Subcutaneous abdominal adipose tissue (tissue), 5 donors: ENCODE results near the gene FBXL2.
"Not testable (repeated sequence)": the region's sequence is repeated elsewhere in the genome, so short reads cannot be mapped to it uniquely, and the experiment has no call there.

ENCODE experiments used
- H3K27ac ChIP-seq: one replicate; pipeline ENCODE4 v1.7.0; 2013; ENCODE audit warnings: low read depth, mild to moderate bottlenecking, inconsistent platforms, low read length, moderate library complexity
- H3K27me3 ChIP-seq, 5 donors: one replicate each; pipeline ENCODE4 v1.7.0; 2013; ENCODE audit warnings: low read length in 5 of 5, inconsistent platforms in 1 of 5; ENCODE audit not compliant: control insufficient read depth in 5 of 5, insufficient read depth in 4 of 5
- H3K36me3 ChIP-seq, 5 donors: one replicate each; pipeline ENCODE4 v1.7.0; 2013; ENCODE audit warnings: low read length in 5 of 5; ENCODE audit not compliant: control insufficient read depth in 5 of 5, insufficient read depth in 5 of 5
- H3K4me1 ChIP-seq, 5 donors: one replicate each; pipeline ENCODE4 v1.7.0; 2013; ENCODE audit warnings: low read length in 5 of 5, mild to moderate bottlenecking in 3 of 5, moderate library complexity in 1 of 5; ENCODE audit not compliant: control insufficient read depth in 5 of 5, insufficient read depth in 5 of 5
- H3K4me3 ChIP-seq, 5 donors: one replicate each; pipeline ENCODE4 v1.7.0; 2013; ENCODE audit warnings: low read length in 5 of 5, low read depth in 1 of 5
- H3K9ac ChIP-seq, 5 donors: one replicate each; pipeline ENCODE4 v1.7.0; 2013; ENCODE audit warnings: low read length in 5 of 5, mild to moderate bottlenecking in 4 of 5, moderate library complexity in 3 of 5
- H3K9me3 ChIP-seq, 5 donors: one replicate each; pipeline ENCODE4 v1.7.0; 2013; ENCODE audit warnings: low read length in 5 of 5; ENCODE audit not compliant: control insufficient read depth in 5 of 5
- donor health status: healthy.
- donor health status: healthy.
- donor health status: healthy.
- donor health status: healthy.
- donor health status: healthy.

The FBXL2 gene

GRCh38 chr3:33394403-33395054, 117.3 kb downstream of the FBXL2 start:
- Histone ChIP-seq H3K9ac (no peak overlapping the region), H3K27me3 (no peaks in the 10 kb centered on the region), H3K4me1 (no peaks in the 10 kb centered on the region), H3K9me3 (no peaks in the 10 kb centered on the region), H3K36me3 (peaks cover 57 to 88% (median 82%) of the 10 kb centered on the region in 5 donors), H3K27ac (no peak overlapping the region), H3K4me3 (no peak overlapping the region)

- Histone ChIP-seq H3K9me3 (no peaks in the 10 kb centered on the region), H3K27me3 (no peaks in the 10 kb centered on the region), H3K4me3 (no peak overlapping the region), H3K36me3 (peaks cover 62 to 89% (median 82%) of the 10 kb centered on the region in 5 donors), H3K9ac (no peak overlapping the region), H3K27ac (no peak overlapping the region), H3K4me1 (no peaks in the 10 kb centered on the region)
These were observed 118.7 kb downstream of the FBXL2 start for GRCh38 chr3:33395900-33396299.

- no peaks in the 10 kb centered on the region for H3K4me1 ChIP-seq
- H3K27me3 ChIP-seq: no peaks in the 10 kb centered on the region
- H3K9ac ChIP-seq: no peak overlapping the region
- H3K27ac ChIP-seq: no peak overlapping the region
- H3K36me3 ChIP-seq: peaks cover 72 to 92% (median 82%) of the 10 kb centered on the region in 5 donors
- H3K4me3 ChIP-seq: no peak overlapping the region
- H3K9me3 ChIP-seq: no peaks in the 10 kb centered on the region
These were observed 121.2 kb downstream of the FBXL2 start for GRCh38 chr3:33398410-33398809.

GRCh38 chr3:33401781-33402180, 124.5 kb downstream of the FBXL2 start:
- no peak overlapping the region for H3K4me3 ChIP-seq
- no peaks in the 10 kb centered on the region for H3K9me3 ChIP-seq
- peaks cover 68 to 92% (median 78%) of the 10 kb centered on the region in 5 donors for H3K36me3 ChIP-seq
- no peaks in the 10 kb centered on the region for H3K27me3 ChIP-seq
- H3K9ac ChIP-seq: no peak overlapping the region
- no peak overlapping the region for H3K27ac ChIP-seq
- H3K4me1 ChIP-seq: no peaks in the 10 kb centered on the region

GRCh38 chr3:33402936-33403335, 125.7 kb downstream of the FBXL2 start:
- Histone ChIP-seq H3K27me3 (no peaks in the 10 kb centered on the region), H3K27ac (no peak overlapping the region), H3K9me3 (no peaks in the 10 kb centered on the region), H3K36me3 (peaks cover 68 to 91% (median 76%) of the 10 kb centered on the region in 5 donors), H3K4me3 (no peak overlapping the region), H3K4me1 (no peaks in the 10 kb centered on the region), H3K9ac (no peak overlapping the region)

- H3K4me3 ChIP-seq: no peak overlapping the region
- H3K4me1 ChIP-seq: no peaks in the 10 kb centered on the region
- no peak overlapping the region for H3K27ac ChIP-seq
- H3K9me3 ChIP-seq: no peaks in the 10 kb centered on the region
- H3K9ac ChIP-seq: no peak overlapping the region
- peaks cover 68 to 91% (median 76%) of the 10 kb centered on the region in 5 donors for H3K36me3 ChIP-seq
- H3K27me3 ChIP-seq: no peaks in the 10 kb centered on the region
These were observed 126.5 kb downstream of the FBXL2 start for GRCh38 chr3:33403756-33404155.

- H3K9ac ChIP-seq, H3K9me3 ChIP-seq, H3K4me1 ChIP-seq, H3K27me3 ChIP-seq, H3K27ac ChIP-seq, H3K4me3 ChIP-seq: not testable (repeated sequence)
- peaks cover 48 to 77% (median 59%) of the 10 kb centered on the region in 5 donors for H3K36me3 ChIP-seq
These were observed 133.6 kb downstream of the FBXL2 start for GRCh38 chr3:33410816-33411215.

- Histone ChIP-seq H3K4me1 (no peaks in the 10 kb centered on the region), H3K9ac (no peak overlapping the region), H3K9me3 (no peaks in the 10 kb centered on the region), H3K36me3 (peaks cover 15 to 39% (median 25%) of the 10 kb centered on the region in 5 donors), H3K4me3 (no peak overlapping the region), H3K27me3 (no peaks in the 10 kb centered on the region), H3K27ac (no peak overlapping the region)
These were observed 139.9 kb downstream of the FBXL2 start for GRCh38 chr3:33417066-33417673.

GRCh38 chr3:33419948-33420347, 142.7 kb downstream of the FBXL2 start:
- no peak overlapping the region for H3K4me3 ChIP-seq

GRCh38 chr3:33420966-33421365, 143.7 kb downstream of the FBXL2 start:
- Histone ChIP-seq H3K27me3 (no peaks in the 10 kb centered on the region), H3K4me3 (no peak overlapping the region), H3K4me1 (peaks cover 0 to 4% (median 0%) of the 10 kb centered on the region in 5 donors), H3K9me3 (no peaks in the 10 kb centered on the region), H3K9ac (no peak overlapping the region), H3K27ac (no peak overlapping the region), H3K36me3 (peaks cover 13 to 26% (median 19%) of the 10 kb centered on the region in 5 donors)

More at GRCh38 chr3:33419948-33420347, 142.7 kb downstream of the FBXL2 start:
- Histone ChIP-seq H3K4me1 (no peaks in the 10 kb centered on the region), H3K27ac (no peak overlapping the region), H3K36me3 (peaks cover 17 to 33% (median 22%) of the 10 kb centered on the region in 5 donors), H3K9me3 (no peaks in the 10 kb centered on the region), H3K27me3 (no peaks in the 10 kb centered on the region), H3K9ac (no peak overlapping the region)
